GM12892 (cell line): ENCODE data around the gene TPD52L1.

Experiments used
- POLR2A ChIP-seq: IDR thresholded peaks from 2 replicates; pipeline ENCODE4 v1.6.1; 2011; ENCODE audit warnings: low read depth, low read length, control low read depth
- POLR2AphosphoS5 ChIP-seq: IDR thresholded peaks from 2 replicates; pipeline ENCODE4 v1.6.1; 2011; ENCODE audit warnings: low read depth, low read length, control low read depth
- TAF1 ChIP-seq: IDR thresholded peaks from 2 replicates; pipeline ENCODE4 v1.6.1; 2011; ENCODE audit warnings: low read depth, mild to moderate bottlenecking, control low read depth, low read length, borderline replicate concordance

DNA sequence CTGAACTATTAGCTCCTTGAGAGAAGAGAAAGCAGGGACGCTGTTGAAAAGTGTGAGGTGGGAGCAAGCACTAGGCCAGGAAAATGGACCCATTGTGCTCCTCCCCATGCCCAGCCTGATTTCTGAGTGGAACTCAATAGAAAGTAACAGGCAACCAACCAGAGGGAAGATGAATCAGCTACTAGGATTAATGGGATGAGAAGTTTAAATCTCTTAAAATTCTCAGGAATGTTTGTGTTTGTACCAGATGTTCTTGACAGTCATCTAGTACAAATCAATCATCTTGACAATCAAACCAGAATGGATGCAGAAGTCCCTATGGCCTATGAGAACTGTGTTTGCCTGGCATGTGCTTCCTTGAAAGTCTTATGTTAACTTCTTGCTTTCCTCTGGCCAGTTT, 99.3 kb downstream of the TPD52L1 start:
- TF ChIP-seq POLR2AphosphoS5 = no peak
- no peak for TF ChIP-seq POLR2A
- TF ChIP-seq TAF1 = no peak
